Ascending aorta (tissue), 2 donors: ENCODE results near the gene ATXN1. TPM values are rescaled to one million over a fixed set of nuclear protein-coding genes. Genes with fewer than 3 reads are reported as not detected.

ENCODE experiments used
- DNase-seq, 2 donors: peaks; one replicate each; pipeline ENCODE4 v3.0.0-alpha.2; 2019; ENCODE audit warnings: low spot score in 2 of 2
- H3K27ac ChIP-seq, 2 donors: fragments of 200-600 bp; sonication (generic); one replicate each; pipeline ENCODE4 v1.5.1; 2016 to 2017; ENCODE audit warnings: mild to moderate bottlenecking in 1 of 2
- H3K27me3 ChIP-seq: fragments of 200-600 bp; sonication (generic); one replicate; pipeline ENCODE4 v1.5.1; 2017
- H3K36me3 ChIP-seq, 2 donors: fragments of 200-600 bp; sonication (generic); one replicate each; pipeline ENCODE4 v1.5.1; 2016
- H3K4me1 ChIP-seq, 2 donors: fragments of 200-600 bp; sonication (generic); one replicate each; pipeline ENCODE4 v1.5.1; 2016 to 2017; ENCODE audit warnings: mild to moderate bottlenecking in 1 of 2
- H3K4me3 ChIP-seq, 2 donors: fragments of 200-600 bp; sonication (generic); one replicate each; pipeline ENCODE4 v1.5.1; 2016 to 2017; ENCODE audit warnings: mild to moderate bottlenecking in 1 of 2
- H3K9me3 ChIP-seq, 2 donors: fragments of 200-600 bp; sonication (generic); one replicate each; pipeline ENCODE4 v1.5.1; 2016
- CTCF ChIP-seq, 3 experiments: fragments of 200-600 bp in 2 of 3; fragments of 450-650 bp in 1 of 3; sonication (generic) in 2 of 3; IDR thresholded peaks; one replicate each; pipeline ENCODE4 v1.5.1; 2016 to 2019; ENCODE audit warnings: antibody characterized with exemption in 3 of 3, mild to moderate bottlenecking in 1 of 3, moderate library complexity in 1 of 3
- intact Hi-C: fragments of 100-400 bp; cut with DNase I; formaldehyde crosslinking; loops from one replicate; pipeline ENCODE4 v1.15.1; 2023
- total RNA-seq: library from RNA; depleted of rRNA; stranded (reverse); fragments of >200 nt; gene quantifications from one replicate; pipeline ENCODE4 v1.1.0, GENCODE V29; 2016

The ATXN1 gene
- total RNA-seq, 1 donor from 2014 or later = 68.3 TPM

GRCh38 chr6:16749516-16750485 is 11.5 kb downstream of the ATXN1 start:
- peaks cover 0 to 2% of the 10 kb centered on the region in 2 donors for H3K36me3 ChIP-seq
- no peak overlapping the region for H3K27ac ChIP-seq
- peaks cover 0 to 41% of the 10 kb centered on the region in 2 donors for H3K4me1 ChIP-seq
- no peak for TF ChIP-seq CTCF (IDR thresholded peaks at IDR 0.05)
- intact Hi-C loops = no loop called here
- no peak overlapping the region for H3K4me3 ChIP-seq
- no peak for DNase-seq
- H3K9me3 ChIP-seq = no peaks in the 10 kb centered on the region
- no peaks in the 10 kb centered on the region for H3K27me3 ChIP-seq

- Histone ChIP-seq H3K27me3 (no peaks in the 10 kb centered on the region), H3K36me3 (peaks cover 0 to 2% of the 10 kb centered on the region in 2 donors), H3K27ac (no peak overlapping the region), H3K4me1 (peaks cover 0 to 37% of the 10 kb centered on the region in 2 donors), H3K4me3 (no peak overlapping the region), H3K9me3 (no peaks in the 10 kb centered on the region)
- no peak for TF ChIP-seq CTCF (IDR thresholded peaks at IDR 0.05)
- DNase-seq = no peak
- intact Hi-C loops = no loop called here
These were observed 13.3 kb downstream of the ATXN1 start for GRCh38 chr6:16748025-16748319.

GRCh38 chr6:16747232-16748024 is 13.8 kb downstream of the ATXN1 start:
- no peaks in the 10 kb centered on the region for H3K27me3 ChIP-seq
- DNase-seq = no peak
- no peaks in the 10 kb centered on the region for H3K9me3 ChIP-seq
- H3K27ac ChIP-seq = peak overlapping the region in 1 of 2 donors; percentile 19
- no peak for TF ChIP-seq CTCF (IDR thresholded peaks at IDR 0.05)
- H3K4me3 ChIP-seq = no peak overlapping the region
- intact Hi-C loops = no loop called here
- peaks cover 0 to 2% of the 10 kb centered on the region in 2 donors for H3K36me3 ChIP-seq
- peaks cover 0 to 32% of the 10 kb centered on the region in 2 donors for H3K4me1 ChIP-seq

- H3K9me3 ChIP-seq = no peaks in the 10 kb centered on the region
- H3K27me3 ChIP-seq = no peaks in the 10 kb centered on the region
- DNase-seq = no peak
- H3K4me1 ChIP-seq = peaks cover 0 to 29% of the 10 kb centered on the region in 2 donors
- peaks cover 0 to 2% of the 10 kb centered on the region in 2 donors for H3K36me3 ChIP-seq
- no peak overlapping the region for H3K4me3 ChIP-seq
- TF ChIP-seq CTCF (IDR thresholded peaks at IDR 0.05) = no peak
- intact Hi-C loops = no loop called here
- H3K27ac ChIP-seq = peak overlapping the region in 1 of 2 donors; percentile 19
These were observed 14.4 kb downstream of the ATXN1 start for GRCh38 chr6:16746812-16747211.

- no peak for DNase-seq
- Histone ChIP-seq H3K27ac (no peak overlapping the region), H3K27me3 (no peaks in the 10 kb centered on the region), H3K36me3 (no peaks in the 10 kb centered on the region), H3K4me3 (no peak overlapping the region), H3K4me1 (peaks cover 0 to 33% of the 10 kb centered on the region in 2 donors), H3K9me3 (no peaks in the 10 kb centered on the region)
- intact Hi-C loops = no loop called here
- TF ChIP-seq CTCF (IDR thresholded peaks at IDR 0.05) = no peak
These were observed 14.9 kb downstream of the ATXN1 start for GRCh38 chr6:16746401-16746800.
